H9 (cell line): ENCODE measurements around the gene ZNF101. TPM values are rescaled to one million over a fixed set of nuclear protein-coding genes. Genes with fewer than 3 reads are reported as not detected.

Source experiments
- DNase-seq: peaks from one replicate; pipeline ENCODE4 v3.0.0-alpha.2; 2017
- H2AFZ ChIP-seq: one replicate; pipeline ENCODE4 v1.6.1; 2013; ENCODE audit warnings: mild to moderate bottlenecking, low read length, control low read depth, moderate library complexity
- H2AK5ac ChIP-seq: 2 replicates; pipeline ENCODE4 v1.6.1; 2013; ENCODE audit warnings: low read length, control low read depth, mixed read lengths; ENCODE audit not compliant: insufficient read length
- H2BK120ac ChIP-seq: one replicate; pipeline ENCODE4 v1.6.1; 2013; ENCODE audit warnings: low read depth, mild to moderate bottlenecking, low read length, control low read depth, inconsistent platforms; ENCODE audit not compliant: poor library complexity, severe bottlenecking
- H2BK12ac ChIP-seq: 2 replicates; pipeline ENCODE4 v1.6.1; 2013; ENCODE audit warnings: low read length, control low read depth, mixed read lengths, low read depth; ENCODE audit not compliant: insufficient read length
- H2BK15ac ChIP-seq: 2 replicates; pipeline ENCODE4 v1.6.1; 2013; ENCODE audit warnings: low read depth, low read length, control low read depth
- H2BK20ac ChIP-seq: one replicate; pipeline ENCODE4 v1.6.1; 2013; ENCODE audit warnings: low read depth, mild to moderate bottlenecking, low read length, control low read depth, inconsistent platforms; ENCODE audit not compliant: poor library complexity, severe bottlenecking
- H2BK5ac ChIP-seq: 2 replicates; pipeline ENCODE4 v1.6.1; 2013; ENCODE audit warnings: low read length, control low read depth, mixed read lengths; ENCODE audit not compliant: insufficient read length
- H3K14ac ChIP-seq: 2 replicates; pipeline ENCODE4 v1.6.1; 2013; ENCODE audit warnings: low read length, control low read depth; ENCODE audit not compliant: insufficient read depth
- H3K18ac ChIP-seq: 2 replicates; pipeline ENCODE4 v1.6.1; 2013; ENCODE audit warnings: low read depth, mild to moderate bottlenecking, mixed read lengths, low read length, control low read depth; ENCODE audit not compliant: insufficient read length
- H3K23ac ChIP-seq: 2 replicates; pipeline ENCODE4 v1.6.1; 2013; ENCODE audit warnings: low read length, control low read depth, mixed read lengths, low read depth; ENCODE audit not compliant: insufficient read length
- H3K23me2 ChIP-seq: 2 replicates; pipeline ENCODE4 v1.6.1; 2013; ENCODE audit warnings: low read depth, mild to moderate bottlenecking, mixed read lengths, low read length, control low read depth; ENCODE audit not compliant: insufficient read length, poor library complexity, severe bottlenecking
- H3K27ac ChIP-seq: 2 replicates; pipeline ENCODE4 v1.5.1; 2013; ENCODE audit warnings: low read length, control low read depth, mixed read lengths, low read depth; ENCODE audit not compliant: insufficient read length
- H3K27me3 ChIP-seq: 2 replicates; pipeline ENCODE4 v1.6.1; 2013; ENCODE audit warnings: low read length, control low read depth, inconsistent platforms; ENCODE audit not compliant: insufficient read depth
- H3K4ac ChIP-seq: 2 replicates; pipeline ENCODE4 v1.6.1; 2013; ENCODE audit warnings: low read depth, mild to moderate bottlenecking, control low read depth, inconsistent platforms, low read length, moderate library complexity
- H3K4me1 ChIP-seq: 2 replicates; pipeline ENCODE4 v1.6.1; 2013; ENCODE audit warnings: low read length, control low read depth, inconsistent platforms; ENCODE audit not compliant: insufficient read depth
- H3K4me2 ChIP-seq: 2 replicates; pipeline ENCODE4 v1.6.1; 2013; ENCODE audit warnings: low read length, control low read depth, mixed read lengths; ENCODE audit not compliant: insufficient read length, insufficient read depth
- H3K56ac ChIP-seq: 2 replicates; pipeline ENCODE4 v1.6.1; 2013; ENCODE audit warnings: low read depth, mild to moderate bottlenecking, mixed read lengths, low read length, control low read depth; ENCODE audit not compliant: insufficient read length
- H3K79me1 ChIP-seq: 2 replicates; pipeline ENCODE4 v1.6.1; 2013; ENCODE audit warnings: low read depth, mild to moderate bottlenecking, moderate library complexity, low read length, control low read depth, inconsistent platforms; ENCODE audit not compliant: insufficient read depth, poor library complexity, severe bottlenecking
- H3K79me2 ChIP-seq: 2 replicates; pipeline ENCODE4 v1.6.1; 2013; ENCODE audit warnings: low read length, control low read depth, inconsistent platforms; ENCODE audit not compliant: insufficient read depth
- H3K9ac ChIP-seq: 2 replicates; pipeline ENCODE4 v1.6.1; 2013; ENCODE audit warnings: low read length, control low read depth, mixed read lengths; ENCODE audit not compliant: insufficient read length; ENCODE audit errors: extremely low read depth
- H3K9me3 ChIP-seq: one replicate; pipeline ENCODE4 v1.6.1; 2013; ENCODE audit warnings: low read depth, low read length, inconsistent platforms; ENCODE audit not compliant: control insufficient read depth
- H3T11ph ChIP-seq: one replicate; pipeline ENCODE4 v1.6.1; 2013; ENCODE audit warnings: mild to moderate bottlenecking, low read length, control low read depth, inconsistent platforms
- H4K20me1 ChIP-seq: one replicate; pipeline ENCODE4 v1.6.1; 2013; ENCODE audit not compliant: control insufficient read depth, insufficient read length, insufficient read depth
- H4K5ac ChIP-seq: 2 replicates; pipeline ENCODE4 v1.6.1; 2013; ENCODE audit warnings: low read depth, mild to moderate bottlenecking, mixed read lengths, low read length, control low read depth; ENCODE audit not compliant: insufficient read length
- H4K8ac ChIP-seq: replicated peaks from 2 replicates; pipeline ENCODE4 v1.6.1; 2013; ENCODE audit warnings: low read length, control low read depth, mixed read lengths, low read depth; ENCODE audit not compliant: insufficient read length
- H4K91ac ChIP-seq: 2 replicates; pipeline ENCODE4 v1.6.1; 2013; ENCODE audit warnings: low read depth, mild to moderate bottlenecking, moderate library complexity, mixed read lengths, low read length, control low read depth; ENCODE audit not compliant: insufficient read length
- H3K27ac Mint-ChIP-seq, 3 experiments: 2 replicates in 2 of 3; 3 replicates in 1 of 3; pipeline ENCODE4 v1.8.0; 2020 to 2021; ENCODE audit warnings: mixed read lengths in 3 of 3, mild to moderate bottlenecking in 1 of 3, moderate library complexity in 1 of 3
- H3K27me3 Mint-ChIP-seq: 2 replicates; pipeline ENCODE4 v1.8.0; 2021; ENCODE audit warnings: low read depth, mild to moderate bottlenecking, moderate library complexity, mixed read lengths
- H3K36me3 Mint-ChIP-seq, 3 experiments: 2 replicates in 2 of 3; 3 replicates in 1 of 3; pipeline ENCODE4 v1.8.0; 2020 to 2021; ENCODE audit warnings: low read depth in 3 of 3, mixed read lengths in 3 of 3; ENCODE audit not compliant: insufficient read depth in 1 of 3
- H3K4me1 Mint-ChIP-seq, 2 experiments: 2 replicates each; pipeline ENCODE4 v1.8.0; 2020; ENCODE audit warnings: mixed read lengths in 2 of 2
- H3K4me3 Mint-ChIP-seq, 2 experiments: 2 replicates in 1 of 2; 3 replicates in 1 of 2; pipeline ENCODE4 v1.8.0; 2020 to 2021; ENCODE audit warnings: mild to moderate bottlenecking in 2 of 2, mixed read lengths in 2 of 2, moderate library complexity in 1 of 2
- H3K9me3 Mint-ChIP-seq, 2 experiments: 2 replicates in 1 of 2; 3 replicates in 1 of 2; pipeline ENCODE4 v1.8.0; 2020; ENCODE audit warnings: mild to moderate bottlenecking in 2 of 2, mixed read lengths in 2 of 2, moderate library complexity in 1 of 2
- CTCF ChIP-seq: fragments of 200-600 bp; sonication (generic); conservative IDR thresholded peaks from 3 replicates; pipeline ENCODE4 v1.8.0; 2021; ENCODE audit warnings: antibody characterized with exemption, mild to moderate bottlenecking
- WGBS: extraction: QIAGEN DNeasy Blood & Tissue Kit; methylation state at CpG from one replicate; pipeline ENCODE4 v1.1.7; 2013; ENCODE audit warnings: missing lambda C conversion rate, low lambda C conversion rate, mixed read lengths; ENCODE audit not compliant: insufficient read length; ENCODE audit errors: extremely low coverage; 5-methylcytosine and 5-hydroxymethylcytosine counted together
- total RNA-seq: library from RNA; stranded (reverse); gene quantifications from 2 replicates; pipeline ENCODE4 v1.2.1, GENCODE V29; 2021

Gene ZNF101
- total RNA-seq, 1 experiment from 2014 or later, result 46.9 TPM

GRCh38 chr19:19633711-19634515, 34.7 kb upstream of the ZNF101 start:
- Mint-ChIP-seq H3K27ac (no peak overlapping the region; a peak in 1 of 7 replicates), H3K27me3 (no peaks in the 10 kb centered on the region), H3K4me3 (no peak overlapping the region), H3K9me3 (no peaks in the 10 kb centered on the region; a peak in 1 of 5 replicates), H3K36me3 (peaks cover 9 to 39% (median 32%) of the 10 kb centered on the region in 3 experiments; a peak in 6 of 7 replicates), H3K4me1 (peaks cover under 1 to 5% of the 10 kb centered on the region in 2 experiments)
- no peaks in the 10 kb centered on the region for H3K23me2 ChIP-seq
- H3K14ac ChIP-seq, result no peak overlapping the region
- no peak overlapping the region for H4K91ac ChIP-seq
- no peak overlapping the region for H2AFZ ChIP-seq
- no peak overlapping the region for H2BK5ac ChIP-seq
- DNase-seq, result no peak
- H3T11ph ChIP-seq, result no peak overlapping the region
- H4K5ac ChIP-seq, result no peak overlapping the region
- no peak overlapping the region for H3K9ac ChIP-seq
- H3K56ac ChIP-seq, result no peak overlapping the region
- H2AK5ac ChIP-seq, result no peak overlapping the region
- no peak overlapping the region for H3K4ac ChIP-seq
- no peaks in the 10 kb centered on the region for H4K20me1 ChIP-seq
- H3K27me3 ChIP-seq, result no peaks in the 10 kb centered on the region
- H4K8ac ChIP-seq, result no peak overlapping the region
- no peak overlapping the region for H3K4me2 ChIP-seq
- no peaks in the 10 kb centered on the region for H3K79me2 ChIP-seq
- no peak overlapping the region for H2BK15ac ChIP-seq
- H3K9me3 ChIP-seq, result no peaks in the 10 kb centered on the region
- no peaks in the 10 kb centered on the region for H3K4me1 ChIP-seq
- H2BK120ac ChIP-seq, result no peak overlapping the region
- TF ChIP-seq CTCF, result no peak
- H2BK20ac ChIP-seq, result no peak overlapping the region
- no peaks in the 10 kb centered on the region for H3K79me1 ChIP-seq
- no peak overlapping the region for H2BK12ac ChIP-seq
- WGBS, result no CpG with 5 or more reads among the region's 22 CpGs
- no peak overlapping the region for H3K27ac ChIP-seq
- H3K23ac ChIP-seq, result no peak overlapping the region
- H3K18ac ChIP-seq, result no peak overlapping the region
